Activated CD4-positive, alpha-beta T cell treated with anti-CD3 and anti-CD28 coated beads, Interleukin-2, amount 50 U/mL, for 1 hour (primary cell): ENCODE data around the gene GK.
"Not testable (repeated sequence)": the region's sequence is repeated elsewhere in the genome, so short reads cannot be mapped to it uniquely, and the experiment has no call there.

Source experiments
- DNase-seq: peaks from one replicate; pipeline ENCODE4 v3.0.0-alpha.2; 2020

Gene GK

DNA sequence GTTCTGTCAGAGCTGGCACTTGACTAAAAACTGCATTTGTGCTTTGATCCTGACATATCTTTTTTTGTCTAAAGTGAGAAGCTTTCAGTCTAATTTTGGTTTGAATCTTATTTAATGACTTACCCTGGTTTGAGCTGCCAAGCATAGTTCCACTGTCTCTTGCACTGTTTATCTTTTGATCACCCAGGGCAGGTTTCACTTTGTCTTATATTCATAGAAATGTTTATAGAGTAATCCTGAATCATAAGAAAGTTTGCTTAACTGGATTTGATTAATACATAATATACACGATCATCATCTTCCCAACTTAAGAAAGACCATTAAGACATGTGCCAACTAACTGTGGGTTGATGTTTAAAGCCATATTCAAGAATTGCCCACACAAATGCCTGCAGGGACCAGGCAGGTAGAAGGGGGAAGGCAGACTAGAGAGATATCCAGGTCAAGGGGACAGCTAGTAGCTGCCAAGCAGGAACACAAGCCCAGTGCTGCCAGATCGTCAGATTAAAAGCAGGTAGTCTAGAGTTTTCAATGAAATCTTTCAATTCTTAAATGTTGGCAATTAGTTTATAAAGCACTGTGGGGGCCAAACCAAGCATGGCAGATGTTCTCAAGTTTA is 1.9 kb downstream of the GK start:
- DNase-seq: no peak

DNA sequence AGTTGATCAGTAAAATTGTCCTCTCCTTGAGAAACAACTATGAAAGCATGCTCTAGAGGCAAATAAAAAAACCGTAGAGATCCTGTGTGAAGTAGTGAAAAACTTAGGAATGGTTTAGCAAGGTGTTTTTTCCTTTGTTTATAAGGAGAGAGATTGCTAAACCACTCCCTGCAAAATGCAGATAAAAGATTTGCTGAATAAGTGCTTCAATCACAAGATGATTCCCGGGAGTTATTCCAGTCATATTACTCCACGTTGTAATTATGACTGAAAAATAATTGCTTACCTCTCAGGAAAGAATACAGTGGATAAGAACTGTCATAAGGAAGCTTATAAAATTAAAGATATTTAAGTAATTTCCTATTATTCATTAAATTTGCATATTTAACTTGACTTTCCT is 2.8 kb downstream of the GK start:
- no peak for DNase-seq

DNA sequence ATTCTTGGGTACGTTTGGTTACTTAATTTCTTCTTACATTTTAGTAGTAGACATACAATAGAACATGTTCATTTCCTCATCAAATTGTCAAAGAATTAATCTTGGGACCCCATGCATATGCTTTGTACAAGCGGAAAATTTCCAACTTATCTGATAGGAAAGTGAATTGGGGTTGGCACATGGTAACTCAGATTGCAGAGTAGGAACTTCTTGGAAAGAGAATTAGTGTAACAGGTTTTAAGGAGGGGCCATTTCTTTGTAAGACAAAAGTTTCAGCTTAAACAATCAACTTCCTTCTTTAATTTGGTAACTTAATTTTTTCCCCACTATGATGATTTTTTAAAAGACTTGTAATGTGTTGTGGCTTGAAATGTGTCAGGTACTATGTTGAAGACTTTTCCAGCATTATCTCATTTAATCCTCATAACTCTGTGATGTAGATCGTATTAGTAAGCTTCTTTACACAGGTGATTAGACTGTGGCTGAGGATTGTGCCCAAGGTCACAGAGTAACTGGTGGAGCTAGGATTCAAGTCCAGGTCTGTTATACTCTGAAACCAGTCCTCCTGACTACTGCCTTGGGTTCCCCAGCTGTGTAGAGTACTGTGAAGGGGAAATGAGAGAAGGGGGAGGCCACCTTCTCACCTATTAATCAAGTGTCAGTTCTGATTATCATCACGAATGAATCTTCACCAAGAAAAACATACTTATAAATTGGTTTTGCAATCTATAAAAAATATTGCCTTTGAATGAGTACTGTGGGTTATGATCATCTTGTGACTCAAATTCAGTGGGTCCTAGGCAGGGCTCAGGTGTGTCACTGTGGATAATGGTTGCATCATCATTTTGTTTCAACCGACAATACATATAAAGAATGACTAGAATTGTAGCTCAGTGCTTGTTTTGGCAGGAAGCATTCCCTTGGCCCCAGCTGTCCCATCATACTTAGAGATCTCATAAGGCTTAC is 4.3 kb downstream of the GK start:
- no peak for DNase-seq

DNA sequence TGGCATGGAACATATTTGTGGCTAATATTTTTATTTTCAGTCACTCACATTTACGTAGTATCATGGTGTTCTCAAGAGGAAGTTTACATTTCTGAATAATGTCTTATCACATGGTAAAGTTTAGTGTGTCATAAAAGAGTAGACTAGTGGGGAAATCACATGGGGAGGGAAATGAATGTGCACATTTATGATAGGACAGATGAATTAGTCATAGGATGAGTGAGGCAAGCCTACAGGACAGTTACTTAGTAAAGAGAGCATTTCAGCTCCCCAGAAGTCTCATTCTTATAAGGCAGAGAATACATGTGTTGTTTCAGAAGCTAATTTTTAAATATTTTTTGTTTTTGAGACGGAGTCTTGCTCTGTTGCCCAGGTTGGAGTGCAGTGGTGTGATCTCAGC is 6.2 kb downstream of the GK start:
- DNase-seq: no peak

DNA sequence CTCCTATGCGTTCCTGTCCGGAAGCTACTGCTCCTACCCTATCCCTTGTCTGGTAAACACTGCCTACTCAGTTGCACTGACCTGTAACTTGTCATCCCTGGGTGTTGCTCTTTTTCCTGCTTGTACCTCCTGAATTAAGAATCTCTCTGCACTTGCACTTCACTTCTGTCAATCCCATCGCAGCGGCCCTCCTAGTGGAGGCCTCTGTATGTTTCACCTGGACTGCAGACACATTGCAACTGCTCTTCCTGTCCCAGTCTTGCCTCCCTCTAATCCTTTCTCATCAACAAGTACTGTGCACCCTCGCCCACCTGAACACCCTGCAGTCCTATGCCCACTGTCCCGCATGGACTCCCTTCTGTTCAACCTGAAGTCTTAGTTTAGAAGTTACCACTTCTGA is 8.0 kb downstream of the GK start:
- DNase-seq: no peak

DNA sequence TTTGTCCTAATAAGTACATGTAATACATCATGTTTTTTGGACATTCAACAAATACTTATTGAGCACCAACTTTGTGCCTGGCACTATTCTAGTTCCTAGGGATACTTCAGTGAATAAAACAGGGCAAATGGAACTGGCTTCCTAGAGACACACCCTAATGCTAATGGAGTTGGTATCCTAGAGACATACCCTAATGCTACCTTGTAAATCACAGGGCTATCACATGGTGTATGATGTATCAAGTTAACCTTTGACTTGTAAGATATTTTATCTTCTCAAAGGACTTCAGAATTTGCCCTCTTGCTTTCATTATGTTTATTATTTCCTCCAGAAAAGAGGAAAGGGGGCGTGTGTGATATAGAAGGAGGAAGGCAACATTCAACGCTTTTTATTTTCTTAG is 10.1 kb downstream of the GK start:
- no peak for DNase-seq

DNA sequence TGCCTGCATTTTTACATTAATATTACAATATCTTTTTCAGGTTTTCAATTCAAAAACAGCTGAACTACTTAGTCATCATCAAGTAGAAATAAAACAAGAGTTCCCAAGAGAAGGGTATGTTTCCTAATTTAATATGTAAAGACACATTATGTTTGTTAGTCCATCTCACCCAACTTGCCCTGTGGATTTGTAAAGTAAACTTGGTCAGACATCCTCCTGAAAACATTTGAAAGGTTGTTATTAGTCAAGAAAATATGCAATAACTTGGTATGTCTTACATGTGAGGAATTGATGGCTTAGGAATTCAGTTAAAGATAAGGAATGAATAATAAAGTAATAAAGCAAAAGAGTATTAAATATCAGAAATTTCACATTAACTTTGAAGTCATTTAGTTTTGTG is 12.2 kb downstream of the GK start:
- no peak for DNase-seq

DNA sequence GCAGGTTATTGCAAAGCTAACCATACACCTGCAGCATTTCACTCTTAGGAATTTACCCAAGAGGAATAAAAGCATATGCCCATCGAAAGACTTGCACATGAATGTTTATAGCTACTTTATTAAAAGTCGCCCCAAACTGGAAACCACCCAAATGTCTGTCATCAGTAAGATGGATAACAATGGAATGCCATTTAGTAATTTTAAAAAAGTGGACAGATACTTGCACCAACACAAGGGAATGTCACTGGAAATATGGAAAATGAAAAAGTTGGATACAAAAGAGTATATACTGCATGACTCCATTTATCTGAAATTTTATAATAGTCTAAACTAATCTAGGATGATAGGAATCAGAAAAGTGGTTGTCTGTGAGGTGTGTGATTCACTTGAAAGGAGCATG is 12.9 kb downstream of the GK start:
- no peak for DNase-seq

DNA sequence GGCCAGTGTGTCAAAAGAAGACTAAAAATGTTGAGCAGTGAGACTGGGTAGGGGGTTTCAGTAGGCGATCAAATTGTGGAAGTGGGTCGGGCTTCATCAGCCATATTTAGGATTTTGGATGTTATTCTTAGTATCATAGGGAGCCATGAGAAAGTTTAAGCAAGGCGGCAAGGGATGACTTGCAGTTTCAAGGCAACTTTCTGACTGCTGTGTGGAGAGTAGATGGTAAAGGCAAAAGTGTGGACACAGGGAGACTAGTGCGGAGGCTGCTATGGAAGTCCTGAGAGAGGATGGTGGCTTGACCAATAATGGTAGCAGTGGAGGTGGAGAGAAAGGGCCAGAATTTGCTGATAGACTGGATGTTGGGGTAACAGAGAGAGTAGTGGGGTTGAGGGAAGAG is 15.4 kb downstream of the GK start:
- no peak for DNase-seq

DNA sequence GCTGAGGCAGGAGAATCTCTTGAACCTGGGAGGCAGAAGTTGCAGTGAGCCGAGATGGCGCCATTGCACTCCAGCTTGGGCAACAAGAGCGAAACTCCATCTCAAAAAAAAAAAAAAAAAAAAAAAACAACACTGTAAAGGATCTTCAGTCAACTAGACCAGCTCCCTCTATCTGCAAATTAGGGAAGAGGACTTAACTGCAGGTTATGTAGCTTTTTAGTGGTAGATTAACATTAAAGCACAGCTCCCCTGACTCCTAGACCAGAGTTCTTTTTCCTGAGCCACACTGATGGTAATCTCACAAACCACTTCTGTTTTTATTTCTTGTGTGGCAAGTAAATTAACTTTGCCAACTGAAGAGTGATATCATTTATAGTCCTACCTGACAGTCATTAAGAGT is 18.0 kb downstream of the GK start:
- not testable (repeated sequence) for DNase-seq

DNA sequence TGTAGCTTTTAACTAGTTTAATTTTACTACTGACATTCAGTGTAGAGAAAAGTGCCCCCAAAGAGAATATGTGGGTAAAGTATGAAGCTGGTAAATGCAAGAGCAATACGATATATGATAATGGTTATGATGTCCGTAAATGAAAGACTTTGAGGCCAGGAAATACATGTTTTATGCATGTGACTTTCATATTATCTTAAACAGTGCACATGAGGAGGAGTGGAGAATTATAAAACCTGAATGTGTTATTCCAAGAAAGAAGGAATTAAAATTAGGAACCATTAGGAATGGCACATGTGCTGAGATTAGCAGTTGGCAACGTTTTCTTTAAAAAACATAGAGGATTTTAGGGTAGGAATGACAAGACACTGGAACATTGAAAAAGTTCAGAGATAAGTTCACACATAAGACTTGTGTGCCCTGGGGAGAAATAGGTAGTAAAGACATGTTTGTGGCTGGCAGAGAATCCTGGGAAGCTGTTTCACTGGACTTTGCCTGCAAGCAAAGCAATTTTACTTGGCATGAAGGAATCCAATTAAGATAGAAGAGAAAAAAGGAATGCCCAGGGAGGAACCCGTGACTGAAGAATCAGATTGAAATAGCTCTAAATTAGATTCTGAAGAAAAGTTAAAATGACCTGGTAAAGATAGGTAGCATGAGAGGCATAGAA is 20.0 kb downstream of the GK start:
- DNase-seq: no peak

DNA sequence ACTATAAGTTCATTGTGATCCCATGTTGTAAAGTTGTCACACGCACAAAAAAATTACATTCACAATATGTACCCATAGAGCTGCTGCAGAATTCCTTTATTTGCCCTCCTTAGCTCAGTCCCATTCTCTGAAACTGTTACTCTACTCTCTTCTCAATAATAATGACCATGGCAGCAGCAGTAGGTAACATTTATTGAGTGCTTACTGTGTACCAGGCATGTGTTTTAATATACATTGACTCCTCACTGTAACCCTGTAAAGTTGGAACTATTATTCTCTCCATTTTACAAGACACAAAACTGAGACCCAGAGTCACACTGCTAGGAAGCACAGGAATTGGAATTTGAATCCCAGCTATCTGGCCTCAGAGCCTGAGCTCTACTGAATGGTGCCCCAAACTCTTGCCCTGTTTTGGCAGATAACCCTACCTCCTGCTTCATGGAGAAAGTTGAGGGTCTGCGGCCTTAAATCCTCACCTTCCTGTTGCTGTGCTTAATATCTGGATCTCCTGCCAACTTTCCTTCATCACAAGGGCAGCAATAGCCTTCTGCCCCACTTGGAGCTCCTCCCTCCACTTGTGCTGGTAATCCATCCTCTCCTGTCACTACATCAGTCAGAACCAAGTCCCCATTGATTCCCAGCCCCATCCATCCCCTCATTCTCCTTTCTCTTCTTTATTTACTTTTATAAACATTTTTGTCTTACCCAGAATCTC is 20.8 kb downstream of the GK start:
- DNase-seq: no peak

DNA sequence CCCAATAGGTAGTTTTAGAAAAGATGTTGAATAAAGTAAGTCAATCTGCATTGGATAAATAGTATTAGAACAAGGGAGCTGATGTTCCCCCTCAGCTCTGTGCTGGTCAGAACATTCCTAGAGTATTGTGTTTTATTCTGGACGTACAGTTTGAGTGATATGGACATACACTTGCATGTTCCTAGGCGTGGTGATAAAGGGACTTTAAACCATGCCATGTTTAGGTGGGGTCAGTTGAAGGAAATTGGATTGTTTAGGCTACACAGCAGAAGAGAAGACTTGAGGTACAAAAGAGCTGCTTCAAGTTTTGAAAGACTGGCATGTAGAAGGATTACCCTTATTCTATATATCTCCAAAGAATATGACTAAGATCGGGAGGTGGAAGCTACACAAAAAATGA is 21.6 kb downstream of the GK start:
- no peak for DNase-seq

DNA sequence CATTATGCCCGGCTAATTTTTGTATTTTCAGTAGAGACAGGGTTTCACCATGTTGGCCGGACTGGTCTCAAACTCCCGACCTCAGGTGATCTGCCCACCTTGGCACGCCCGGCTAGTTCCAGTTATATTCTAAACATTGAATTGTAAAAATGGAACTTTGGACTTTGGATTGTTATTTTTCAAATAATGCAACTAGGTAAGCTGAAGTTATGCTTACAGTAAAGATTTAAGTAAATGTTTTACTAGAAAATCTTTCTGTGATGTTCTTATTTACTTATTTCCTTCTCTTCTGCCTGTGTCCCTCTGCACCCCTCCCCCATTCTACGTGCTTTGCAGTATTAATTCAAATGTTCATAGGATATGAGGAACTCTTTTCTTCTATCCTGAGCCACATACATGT is 26.1 kb downstream of the GK start:
- DNase-seq: no peak

DNA sequence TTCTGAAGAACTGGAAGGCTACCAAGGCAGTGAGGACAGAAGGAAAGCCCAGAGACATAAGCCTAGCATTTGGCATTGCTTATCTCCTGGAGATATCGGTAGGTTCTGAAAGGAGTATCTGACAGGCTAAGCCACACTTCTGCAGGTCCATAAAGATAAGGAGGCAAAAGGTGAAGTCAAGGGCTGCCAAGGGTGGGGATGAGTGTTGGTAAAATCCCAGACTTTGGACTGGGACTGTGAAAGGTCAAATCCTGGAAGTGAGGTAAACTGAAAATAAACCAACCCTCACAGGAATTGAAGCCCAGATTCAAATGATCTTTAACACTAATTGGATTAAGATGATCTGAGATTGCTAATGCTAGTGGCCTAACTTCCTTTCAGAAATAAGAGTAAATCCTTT is 27.4 kb downstream of the GK start:
- no peak for DNase-seq

DNA sequence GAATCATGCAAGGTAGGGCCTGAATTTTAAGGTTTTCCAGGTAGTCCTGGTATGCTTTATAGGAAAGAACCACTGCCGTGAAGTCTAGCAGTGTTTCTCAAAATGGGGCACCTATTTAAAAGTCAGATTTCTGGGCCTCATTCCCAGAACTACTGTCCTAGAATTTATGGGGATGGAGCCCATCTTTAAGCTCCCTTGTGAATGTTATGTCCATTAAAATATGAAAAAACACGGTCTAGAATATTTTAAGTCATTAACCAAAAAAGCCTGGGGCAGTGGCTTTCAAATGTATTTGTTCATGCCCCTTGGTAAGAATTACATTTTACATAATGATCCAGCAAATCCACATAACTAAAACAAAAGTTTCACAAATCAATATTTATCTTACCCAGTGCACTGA is 35.4 kb downstream of the GK start:
- DNase-seq: no peak

DNA sequence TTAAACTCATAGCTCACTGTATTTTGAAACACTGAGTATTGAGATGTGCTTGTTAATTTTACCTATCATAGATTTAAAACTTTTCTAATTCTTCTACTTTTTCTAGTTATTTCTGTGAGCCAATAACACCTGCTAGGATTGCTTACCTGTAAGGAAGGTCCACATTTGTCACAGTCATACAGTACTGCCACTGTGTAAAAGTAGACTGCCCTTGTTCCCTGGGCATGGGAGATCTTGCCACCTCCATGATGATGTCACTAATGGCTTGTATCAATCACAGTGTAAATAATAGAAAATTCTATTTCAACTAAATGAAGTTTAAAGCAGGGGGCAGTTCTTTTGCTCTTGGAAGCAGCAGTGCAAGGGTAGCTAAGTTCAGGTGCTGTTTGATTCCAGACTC is 35.9 kb downstream of the GK start:
- DNase-seq: no peak

DNA sequence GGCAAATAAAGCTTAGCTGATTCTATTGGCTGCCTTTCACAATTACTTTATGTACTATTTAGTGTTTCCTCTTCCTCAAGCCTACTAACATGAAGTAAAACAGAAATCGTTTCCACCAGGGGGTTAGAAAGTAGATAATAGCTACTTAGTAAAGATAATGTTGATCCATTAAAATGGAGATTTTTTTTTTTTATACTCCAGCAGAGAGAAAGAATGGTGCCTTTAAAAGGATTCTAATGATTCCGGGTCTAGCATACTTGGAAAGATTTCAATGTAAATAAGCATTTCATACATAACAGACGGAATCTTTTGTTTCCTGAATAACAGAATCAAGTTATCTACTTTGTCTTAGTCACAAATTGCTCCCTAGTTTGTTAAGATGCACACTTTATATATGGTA is 37.1 kb downstream of the GK start:
- DNase-seq: no peak

DNA sequence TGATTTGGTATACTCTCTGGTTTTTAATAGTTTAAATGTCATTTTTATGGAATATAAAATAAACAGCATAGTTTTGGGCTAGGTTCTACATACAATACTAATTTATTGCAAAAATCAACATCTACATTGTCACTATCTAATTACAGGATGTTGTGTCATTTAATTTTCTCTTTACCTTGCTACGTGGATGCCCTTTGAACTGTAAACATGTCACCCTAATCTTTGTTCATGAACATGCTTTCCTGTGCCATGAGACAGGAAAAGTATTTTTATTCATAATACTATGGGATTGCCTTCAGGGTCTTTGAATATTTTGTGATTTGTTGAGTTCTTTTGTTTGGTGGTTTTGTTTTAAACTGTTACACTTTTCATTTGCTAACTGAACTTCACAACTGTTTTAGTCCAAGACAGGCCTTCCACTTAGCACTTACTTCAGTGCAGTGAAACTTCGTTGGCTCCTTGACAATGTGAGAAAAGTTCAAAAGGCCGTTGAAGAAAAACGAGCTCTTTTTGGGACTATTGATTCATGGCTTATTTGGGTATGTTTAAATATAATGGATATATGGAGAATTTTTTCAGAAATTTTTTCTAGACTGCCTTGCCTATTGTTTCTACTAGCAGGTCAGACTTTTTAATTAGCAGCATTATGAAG is 40.9 kb downstream of the GK start:
- no peak for DNase-seq

DNA sequence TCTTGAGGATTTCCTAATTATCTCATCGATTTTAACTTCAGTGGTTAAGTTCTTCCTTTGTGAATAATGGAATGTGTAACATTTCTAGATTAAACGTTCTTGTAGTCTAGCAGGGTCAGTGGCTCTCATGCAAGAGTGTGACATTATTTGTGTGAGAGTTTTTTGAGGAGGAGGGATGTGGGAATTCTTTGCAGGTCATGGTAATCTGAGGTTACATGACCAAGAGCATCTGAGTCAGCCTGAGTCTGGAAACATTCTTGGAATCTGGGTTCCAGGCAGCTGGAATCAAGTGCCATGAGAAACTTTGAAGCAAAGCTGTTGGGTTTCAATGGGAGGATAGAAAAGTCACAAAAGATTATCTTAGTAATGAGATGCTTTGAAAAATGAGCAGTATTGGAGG is 49.5 kb downstream of the GK start:
- DNase-seq: no peak

DNA sequence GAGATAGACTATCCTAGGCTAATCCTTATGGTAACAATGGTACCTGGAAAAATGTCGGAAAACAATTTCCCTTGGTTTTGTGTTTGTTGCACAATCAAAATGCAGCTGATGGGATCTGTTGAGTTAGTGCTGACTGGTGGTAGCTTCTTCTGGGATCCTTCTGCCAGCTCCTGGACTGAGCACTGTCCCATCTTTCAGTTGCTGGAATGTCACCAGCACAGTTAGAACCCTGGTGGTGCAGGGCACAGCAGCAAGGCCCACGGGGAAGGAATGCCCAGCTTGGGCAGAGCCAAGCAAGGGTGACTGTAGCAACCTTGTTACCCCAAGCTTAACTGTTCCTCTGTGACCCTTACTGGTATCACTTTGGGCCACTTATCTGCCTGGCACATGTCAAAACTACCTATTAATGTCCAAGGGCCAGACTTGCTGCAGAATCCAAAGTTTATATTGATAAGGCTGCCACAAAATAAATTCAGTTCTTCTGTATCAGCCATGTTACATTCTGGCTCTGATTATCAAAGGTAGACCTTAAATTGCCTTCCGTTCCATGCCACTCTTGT is 53.1 kb downstream of the GK start:
- no peak for DNase-seq

DNA sequence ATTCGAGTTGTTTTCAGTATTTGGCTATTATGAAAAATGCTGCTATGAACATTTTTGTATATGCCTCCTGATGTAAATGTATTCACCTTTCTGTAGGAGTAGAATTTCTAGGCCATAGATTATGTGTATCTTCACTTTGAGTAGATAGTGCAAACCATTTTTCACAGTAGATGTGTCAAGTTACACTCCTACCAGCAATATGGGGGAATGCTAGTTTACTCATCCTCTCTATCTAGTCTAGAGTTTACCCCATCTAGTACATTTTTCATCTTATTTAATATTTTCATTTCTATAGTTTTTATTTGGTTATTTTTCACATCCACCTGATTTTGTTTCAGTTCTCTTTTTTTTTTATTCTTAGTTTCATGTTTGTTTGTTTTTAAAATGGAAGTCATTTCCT is 59.0 kb downstream of the GK start:
- DNase-seq: no peak
